Colonic mucosa (tissue), 4 donors: ENCODE results near the gene RABGGTA. TPM values are rescaled to one million over a fixed set of nuclear protein-coding genes. Genes with fewer than 3 reads are reported as not detected.

Source experiments
- DNase-seq: peaks from one replicate; pipeline ENCODE4 v3.0.0-alpha.2; 2020
- H3K27ac ChIP-seq: fragments of 200-600 bp; one replicate; pipeline ENCODE4 v1.8.0; 2021
- H3K27me3 ChIP-seq: fragments of 200-600 bp; one replicate; pipeline ENCODE4 v1.8.0; 2021
- H3K36me3 ChIP-seq: fragments of 200-600 bp; one replicate; pipeline ENCODE4 v1.8.0; 2021
- H3K4me1 ChIP-seq: fragments of 200-600 bp; one replicate; pipeline ENCODE4 v1.8.0; 2021; ENCODE audit warnings: mild to moderate bottlenecking
- H3K4me3 ChIP-seq: fragments of 200-600 bp; one replicate; pipeline ENCODE4 v1.8.0; 2021
- H3K9ac ChIP-seq, 2 donors: one replicate each; pipeline ENCODE4 v1.7.0; 2013; ENCODE audit warnings: control low read depth in 2 of 2, low read depth in 2 of 2, low read length in 2 of 2
- H3K9me3 ChIP-seq: fragments of 200-600 bp; one replicate; pipeline ENCODE4 v1.8.0; 2021
- intact Hi-C: fragments of 100-400 bp; cut with DNase I; formaldehyde crosslinking; loops from one replicate; pipeline ENCODE4 v1.14.1; 2022
- total RNA-seq, 2 donors: library from RNA; stranded (reverse); fragmentation: NEBNext Ultra II Directional in 1 of 2; extraction: Animal tissue kit (Norgen Biotek cat#: 25700) in 1 of 2; gene quantifications; one replicate each; pipeline ENCODE4 v1.2.1, GENCODE V29; 2021
- TF ChIP-seq, protein P1 (sequence below): fragments of 200-600 bp; IDR thresholded peaks from one replicate; pipeline ENCODE4 v1.8.0; 2022; ENCODE audit warnings: antibody characterized with exemption, mild to moderate bottlenecking
- donor health status: healthy.
- donor health status: DM: no; HTN: no; CAD: no.
- donor health status: DM: no; HTN: no; CAD: no.

RABGGTA gene
- total RNA-seq, 2 donors from 2014 or later = 37.3 to 38.3 TPM

DNA sequence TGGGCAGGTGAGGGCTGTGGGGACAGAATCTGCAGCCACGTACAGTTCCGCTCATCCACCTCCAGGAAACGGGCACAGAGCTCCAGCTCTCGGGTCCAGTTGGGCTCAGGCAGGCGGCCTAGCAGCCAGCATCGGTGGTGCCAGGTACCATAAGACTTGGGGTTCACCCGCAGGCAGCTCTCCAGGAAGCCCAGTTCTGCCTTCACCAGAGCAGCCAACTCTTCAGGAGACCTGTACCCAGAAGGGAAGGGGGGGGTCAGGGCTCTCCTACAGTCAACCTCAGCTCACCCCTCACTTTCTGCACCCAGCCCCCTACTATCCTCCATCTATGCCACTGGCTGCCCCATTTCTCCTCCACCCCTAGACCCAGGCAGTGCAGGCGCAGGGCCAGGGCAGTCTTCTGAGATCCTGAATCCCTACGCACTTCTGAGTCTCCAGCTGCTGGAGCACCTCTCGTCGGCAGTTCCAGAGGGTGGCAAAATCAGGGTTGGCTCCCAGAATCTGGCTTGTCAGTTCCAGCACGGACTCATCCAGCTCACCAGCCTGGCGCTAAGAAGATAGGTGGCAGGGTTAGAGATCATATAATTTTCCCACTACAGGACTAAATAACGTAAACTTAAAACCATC lies 1.4 kb downstream of the RABGGTA start:
- Histone ChIP-seq H3K27me3 (no peaks in the 10 kb centered on the region), H3K4me3 (no peak overlapping the region), H3K9me3 (no peaks in the 10 kb centered on the region), H3K36me3 (peaks cover 7% of the 10 kb centered on the region), H3K9ac (no peak overlapping the region), H3K4me1 (no peaks in the 10 kb centered on the region), H3K27ac (no peak overlapping the region)
- DNase-seq = no peak
- TF ChIP-seq, protein P1, sequence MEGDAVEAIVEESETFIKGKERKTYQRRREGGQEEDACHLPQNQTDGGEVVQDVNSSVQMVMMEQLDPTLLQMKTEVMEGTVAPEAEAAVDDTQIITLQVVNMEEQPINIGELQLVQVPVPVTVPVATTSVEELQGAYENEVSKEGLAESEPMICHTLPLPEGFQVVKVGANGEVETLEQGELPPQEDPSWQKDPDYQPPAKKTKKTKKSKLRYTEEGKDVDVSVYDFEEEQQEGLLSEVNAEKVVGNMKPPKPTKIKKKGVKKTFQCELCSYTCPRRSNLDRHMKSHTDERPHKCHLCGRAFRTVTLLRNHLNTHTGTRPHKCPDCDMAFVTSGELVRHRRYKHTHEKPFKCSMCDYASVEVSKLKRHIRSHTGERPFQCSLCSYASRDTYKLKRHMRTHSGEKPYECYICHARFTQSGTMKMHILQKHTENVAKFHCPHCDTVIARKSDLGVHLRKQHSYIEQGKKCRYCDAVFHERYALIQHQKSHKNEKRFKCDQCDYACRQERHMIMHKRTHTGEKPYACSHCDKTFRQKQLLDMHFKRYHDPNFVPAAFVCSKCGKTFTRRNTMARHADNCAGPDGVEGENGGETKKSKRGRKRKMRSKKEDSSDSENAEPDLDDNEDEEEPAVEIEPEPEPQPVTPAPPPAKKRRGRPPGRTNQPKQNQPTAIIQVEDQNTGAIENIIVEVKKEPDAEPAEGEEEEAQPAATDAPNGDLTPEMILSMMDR = no peak
- intact Hi-C loops = loop anchor here (2.0 kb wide), 1 partner anchor 27 kb away; the partner anchor contains the start of gene TINF2

DNA sequence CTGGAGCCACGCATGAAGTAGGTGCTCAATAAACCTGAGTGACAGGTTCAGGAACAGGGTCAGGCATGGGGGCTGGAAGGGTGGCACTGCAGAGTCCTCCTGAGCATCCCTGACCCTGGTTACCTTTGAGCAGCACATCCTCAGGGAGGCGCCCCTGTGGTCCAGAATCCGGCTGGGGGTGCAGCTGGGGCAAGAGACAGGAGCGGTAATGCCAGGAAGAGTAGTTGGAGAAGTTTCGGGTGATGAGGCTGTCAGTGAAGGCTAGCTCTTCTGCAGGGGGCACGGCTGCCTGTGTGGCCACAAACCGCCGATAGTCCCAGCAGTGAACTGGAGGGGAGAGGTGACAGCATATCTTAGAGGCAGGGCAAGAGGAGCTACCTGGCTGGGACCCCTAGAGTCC lies 2.0 kb downstream of the RABGGTA start:
- no peaks in the 10 kb centered on the region for H3K9me3 ChIP-seq
- peaks cover 7% of the 10 kb centered on the region for H3K36me3 ChIP-seq
- H3K9ac ChIP-seq = no peak overlapping the region
- no peak overlapping the region for H3K27ac ChIP-seq
- intact Hi-C loops = no loop called here
- H3K4me3 ChIP-seq = no peak overlapping the region
- TF ChIP-seq, protein P1 = no peak
- H3K4me1 ChIP-seq = no peaks in the 10 kb centered on the region
- DNase-seq = no peak
- no peaks in the 10 kb centered on the region for H3K27me3 ChIP-seq

DNA sequence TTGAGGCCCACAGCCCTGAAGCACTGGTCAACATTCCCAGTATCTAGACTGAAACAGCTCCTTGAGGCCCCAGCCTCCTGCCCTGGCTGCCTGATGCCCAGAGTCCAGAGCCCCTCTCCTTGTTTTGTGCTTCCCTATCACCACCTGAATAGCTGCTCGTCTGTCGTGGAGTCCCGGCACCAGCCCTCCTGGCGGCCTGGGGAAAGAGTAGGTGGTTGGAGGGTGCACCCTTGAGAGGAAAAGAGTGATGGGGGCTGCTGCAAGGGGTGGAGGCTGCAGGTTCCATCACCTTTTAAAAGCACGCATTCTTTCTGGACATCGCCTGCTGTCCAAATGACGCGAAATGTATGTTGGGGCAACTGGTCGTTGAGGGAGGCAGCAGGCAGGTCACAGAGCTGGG lies 3.2 kb downstream of the RABGGTA start:
- Histone ChIP-seq H3K4me1 (no peaks in the 10 kb centered on the region), H3K9ac (no peak overlapping the region), H3K4me3 (no peak overlapping the region), H3K9me3 (no peaks in the 10 kb centered on the region), H3K27me3 (no peaks in the 10 kb centered on the region), H3K27ac (no peak overlapping the region), H3K36me3 (peaks cover 7% of the 10 kb centered on the region)
- intact Hi-C loops = no loop called here
- TF ChIP-seq, protein P1 = no peak
- DNase-seq = no peak

DNA sequence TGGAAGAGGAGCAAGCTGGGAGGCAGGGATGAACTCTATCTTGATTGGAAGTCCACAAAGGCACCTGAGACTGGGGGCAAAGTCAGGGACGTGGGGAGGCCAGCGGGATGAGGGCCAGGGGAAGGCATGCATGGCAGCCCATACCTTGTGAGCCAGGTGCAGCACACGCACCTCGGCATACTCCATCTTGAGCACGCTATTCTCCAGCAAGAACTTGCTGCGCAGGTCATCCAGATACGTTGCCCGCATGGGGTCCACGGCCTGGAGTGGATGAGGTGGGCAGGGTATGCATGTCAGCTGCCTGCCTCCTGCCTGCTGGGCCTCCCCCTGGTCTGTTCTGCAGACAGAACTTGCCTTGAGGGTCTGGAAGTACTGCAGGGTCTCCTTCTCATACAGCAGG lies 3.9 kb downstream of the RABGGTA start:
- Histone ChIP-seq H3K9me3 (no peaks in the 10 kb centered on the region), H3K36me3 (peaks cover 7% of the 10 kb centered on the region), H3K27ac (no peak overlapping the region), H3K4me1 (no peaks in the 10 kb centered on the region), H3K27me3 (no peaks in the 10 kb centered on the region), H3K9ac (no peak overlapping the region), H3K4me3 (no peak overlapping the region)
- no peak for DNase-seq
- TF ChIP-seq, protein P1 = no peak
- intact Hi-C loops = no loop called here

DNA sequence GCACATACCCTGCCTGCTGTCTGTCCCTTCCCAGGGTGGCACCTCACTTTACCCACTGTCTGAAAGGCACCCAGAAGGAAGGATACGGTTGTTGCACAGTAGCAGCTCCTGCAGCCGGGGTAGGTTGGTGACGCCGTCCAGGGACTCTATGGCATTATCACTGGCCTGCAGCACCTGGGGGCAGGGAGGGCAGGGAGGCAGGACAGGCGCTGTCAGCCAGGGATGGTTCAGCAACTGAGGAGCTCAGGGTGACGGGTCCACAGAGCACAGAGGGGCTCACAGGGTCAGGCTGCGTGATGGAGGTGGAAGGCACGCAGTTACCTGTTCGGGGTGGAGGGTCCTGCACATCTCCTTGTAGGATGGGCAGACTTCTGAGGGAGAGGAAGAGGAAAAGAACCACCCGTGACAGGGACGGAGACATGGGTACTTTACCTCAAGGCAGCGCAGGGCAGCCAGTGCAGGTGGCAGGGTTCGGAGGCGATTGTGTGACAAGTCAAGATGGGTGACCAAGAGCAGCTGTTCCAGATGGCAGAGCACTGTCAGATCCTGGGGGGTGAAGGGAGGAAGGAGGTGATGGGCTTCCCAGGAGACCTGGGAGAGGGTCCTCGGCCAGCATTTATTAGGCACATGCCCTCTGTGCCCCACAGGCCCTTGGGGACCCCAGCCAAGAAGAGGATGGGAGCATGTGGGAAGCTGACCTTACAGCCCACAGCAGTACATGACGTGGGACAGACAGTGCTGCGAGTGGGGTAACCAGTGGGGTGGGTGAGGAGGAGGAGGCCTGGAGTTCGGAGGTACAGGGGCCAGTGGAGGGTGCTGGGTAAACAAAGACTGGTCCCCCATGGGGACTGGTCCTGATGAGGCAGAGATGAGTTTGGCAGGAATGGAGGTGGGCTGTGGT lies 4.8 kb downstream of the RABGGTA start:
- Histone ChIP-seq H3K4me1 (no peaks in the 10 kb centered on the region), H3K27ac (no peak overlapping the region), H3K9me3 (no peaks in the 10 kb centered on the region), H3K4me3 (no peak overlapping the region), H3K27me3 (no peaks in the 10 kb centered on the region), H3K9ac (no peak overlapping the region), H3K36me3 (peaks cover 7% of the 10 kb centered on the region)
- no peak for DNase-seq
- intact Hi-C loops = no loop called here
- TF ChIP-seq, protein P1 = no peak
